CD14-positive monocyte (primary cell): ENCODE data around the gene FAM131A. TPM values are rescaled to one million over a fixed set of nuclear protein-coding genes. Genes with fewer than 3 reads are reported as not detected.

Experiments
- DNase-seq, 3 donors: peaks; one replicate each; pipeline ENCODE4 v3.0.0-alpha.2; 2011 to 2022
- H2AFZ ChIP-seq: 2 replicates; pipeline ENCODE4 v1.6.0; 2012; ENCODE audit warnings: mild to moderate bottlenecking, low read depth, low read length, inconsistent platforms; ENCODE audit not compliant: insufficient read depth, poor library complexity, severe bottlenecking
- H3K27ac ChIP-seq, 2 donors: 1 replicate in 1 of 2; 2 replicates in 1 of 2; pipeline ENCODE4 v1.5.1; 2012 to 2013; ENCODE audit warnings: low read length in 2 of 2, control low read depth in 1 of 2, inconsistent platforms in 1 of 2, low read depth in 1 of 2, mild to moderate bottlenecking in 1 of 2
- H3K27me3 ChIP-seq, 2 donors: one replicate each; pipeline versions ENCODE4 v1.6.0 to v1.6.1; 2011 to 2013; ENCODE audit warnings: low read length in 2 of 2; ENCODE audit not compliant: control insufficient read depth in 2 of 2, insufficient read depth in 2 of 2
- H3K36me3 ChIP-seq, 2 donors: replicated peaks in 1 of 2; 1 replicate in 1 of 2; 2 replicates in 1 of 2; pipeline versions ENCODE4 v1.5.1 to v1.6.1; 2012 to 2013; ENCODE audit warnings: low read length in 2 of 2, control low read depth in 1 of 2, inconsistent platforms in 1 of 2, mild to moderate bottlenecking in 1 of 2; ENCODE audit not compliant: insufficient read depth in 2 of 2, control insufficient read depth in 1 of 2
- H3K4me1 ChIP-seq, 2 donors: 1 replicate in 1 of 2; 2 replicates in 1 of 2; pipeline versions ENCODE4 v1.5.1 to v1.6.1; 2012 to 2013; ENCODE audit warnings: low read length in 2 of 2, control low read depth in 1 of 2, inconsistent platforms in 1 of 2, mild to moderate bottlenecking in 1 of 2, moderate library complexity in 1 of 2; ENCODE audit not compliant: insufficient read depth in 2 of 2, control insufficient read depth in 1 of 2
- H3K4me2 ChIP-seq: replicated peaks from 2 replicates; pipeline ENCODE3; 2012; ENCODE audit warnings: low read length, moderate library complexity, mild to moderate bottlenecking; ENCODE audit not compliant: poor library complexity, severe bottlenecking; ENCODE audit errors: extremely low read depth
- H3K4me3 ChIP-seq, 3 experiments: fragments of 200-600 bp in 1 of 3; sonication (generic) in 1 of 3; replicated peaks in 1 of 3; 1 replicate in 2 of 3; 2 replicates in 1 of 3; pipeline ENCODE4 v1.5.1; 2011 to 2013; ENCODE audit warnings: low read length in 3 of 3, mild to moderate bottlenecking in 3 of 3, control low read depth in 2 of 3, low read depth in 2 of 3, inconsistent platforms in 1 of 3, moderate library complexity in 1 of 3
- H3K79me2 ChIP-seq: 2 replicates; pipeline ENCODE4 v1.6.0; 2012; ENCODE audit warnings: mild to moderate bottlenecking, control low read depth, inconsistent platforms, low read length, moderate library complexity; ENCODE audit not compliant: insufficient read depth
- H3K9ac ChIP-seq: 2 replicates; pipeline ENCODE4 v1.6.0; 2017; ENCODE audit warnings: low read length, mild to moderate bottlenecking; ENCODE audit not compliant: insufficient read depth, poor library complexity, severe bottlenecking
- H3K9me3 ChIP-seq, 2 donors: replicated peaks in 1 of 2; 1 replicate in 1 of 2; 2 replicates in 1 of 2; pipeline versions ENCODE4 v1.5.1 to v1.6.1; 2012 to 2013; ENCODE audit warnings: low read length in 2 of 2, control low read depth in 1 of 2; ENCODE audit not compliant: control insufficient read depth in 1 of 2, insufficient read depth in 1 of 2
- H4K20me1 ChIP-seq: 2 replicates; pipeline ENCODE4 v1.6.0; 2012; ENCODE audit warnings: mild to moderate bottlenecking, low read length, control low read depth, moderate library complexity; ENCODE audit not compliant: insufficient read depth
- H3K27ac Mint-ChIP-seq, 7 donors: one replicate each; pipeline ENCODE4 v1.8.0; 2020; ENCODE audit warnings: mild to moderate bottlenecking in 7 of 7, mixed read lengths in 7 of 7, moderate library complexity in 6 of 7, inconsistent platforms in 2 of 7
- H3K27me3 Mint-ChIP-seq, 3 donors: one replicate each; pipeline ENCODE4 v1.8.0; 2021 to 2022; ENCODE audit warnings: low read depth in 3 of 3, mild to moderate bottlenecking in 3 of 3, mixed read lengths in 3 of 3, moderate library complexity in 3 of 3, inconsistent platforms in 1 of 3
- H3K36me3 Mint-ChIP-seq, 2 donors: one replicate each; pipeline ENCODE4 v1.8.0; 2020; ENCODE audit warnings: mixed read lengths in 2 of 2, inconsistent platforms in 1 of 2, mild to moderate bottlenecking in 1 of 2
- H3K4me1 Mint-ChIP-seq: one replicate; pipeline ENCODE4 v1.8.0; 2020; ENCODE audit warnings: mild to moderate bottlenecking, mixed read lengths
- H3K4me3 Mint-ChIP-seq, 2 donors: one replicate each; pipeline ENCODE4 v1.8.0; 2020; ENCODE audit warnings: mild to moderate bottlenecking in 2 of 2, mixed read lengths in 2 of 2, moderate library complexity in 1 of 2
- H3K9me3 Mint-ChIP-seq, 7 donors: one replicate each; pipeline ENCODE4 v1.8.0; 2020 to 2022; ENCODE audit warnings: mixed read lengths in 7 of 7, mild to moderate bottlenecking in 6 of 7, moderate library complexity in 6 of 7, inconsistent platforms in 2 of 7
- WGBS: methylation state at CpG from one replicate; pipeline ENCODE4 v1.1.5; 2013; ENCODE audit warnings: missing lambda C conversion rate; ENCODE audit not compliant: insufficient coverage; 5-methylcytosine and 5-hydroxymethylcytosine counted together
- intact Hi-C, 2 donors: fragments of 100-400 bp; cut with micrococcal nuclease; formaldehyde crosslinking; loops; one replicate each; pipeline versions ENCODE4 v1.15.0 to v1.15.1; 2023
- polyA plus RNA-seq, 3 donors: library from polyadenylated mRNA; depleted of rRNA in 1 of 3; unstranded in 2 of 3; stranded (reverse) in 1 of 3; fragments of 300-500 nt in 2 of 3; fragments of >200 nt in 1 of 3; fragmentation: Illumina TruSeq in 2 of 3; gene quantifications; 1 replicate in 2 of 3; 2 replicates in 1 of 3; pipeline ENCODE4 v1.2.3, GENCODE V29; 2012 to 2021
- TF ChIP-seq, protein P1 (sequence below): fragments of 200-600 bp; IDR thresholded peaks from one replicate; pipeline ENCODE4 v1.8.0; 2022; ENCODE audit warnings: antibody characterized with exemption, mild to moderate bottlenecking

The FAM131A gene
- polyA plus RNA-seq, 3 donors = 5.8 to 30.6 (median 7.7) TPM

DNA sequence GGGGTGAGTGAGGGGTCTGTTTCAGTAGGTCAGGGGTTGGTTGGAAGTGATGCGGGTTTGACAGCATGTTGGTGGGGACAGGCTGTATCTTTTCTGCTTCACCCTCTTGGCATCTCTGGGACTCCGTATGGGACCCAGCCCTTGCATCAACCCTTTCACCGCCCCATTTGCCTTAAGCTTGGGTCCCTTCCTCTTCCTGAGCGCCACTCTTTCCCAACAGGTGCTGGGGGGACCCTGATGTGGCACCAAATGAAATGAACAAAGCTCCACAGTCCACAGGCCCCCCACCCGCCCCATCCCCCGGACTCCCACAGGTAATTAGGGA is 21.9 kb upstream of the FAM131A start:
- peaks cover 11 to 23% of the 10 kb centered on the region in 2 donors for H3K36me3 ChIP-seq
- no peaks in the 10 kb centered on the region for H3K9me3 Mint-ChIP-seq
- no peaks in the 10 kb centered on the region for H3K9me3 ChIP-seq
- H4K20me1 ChIP-seq = peaks cover 26% of the 10 kb centered on the region
- peak overlapping the region; percentile 15 for H2AFZ ChIP-seq
- intact Hi-C loops = loop anchor here in 1 of 2 donors (2.0 kb wide), 1 partner anchor 17 kb away; the partner anchor contains the start of gene PSMD2
- peak overlapping the region; percentile 93 for H3K9ac ChIP-seq
- H3K36me3 Mint-ChIP-seq = peaks cover 22% of the 10 kb centered on the region in 2 donors
- peaks cover 0 to 5% (median 0%) of the 10 kb centered on the region in 3 donors for H3K27me3 Mint-ChIP-seq
- no peaks in the 10 kb centered on the region for H3K27me3 ChIP-seq
- peaks cover 42% of the 10 kb centered on the region for H3K4me1 Mint-ChIP-seq
- H3K27ac Mint-ChIP-seq = peak overlapping the region; percentile 82 to 97 (median 93)
- H3K4me3 Mint-ChIP-seq = peak overlapping the region; percentile 89 to 93
- H3K79me2 ChIP-seq = peaks cover 58% of the 10 kb centered on the region
- peak in 2 of 3 donors; percentile 24 to 33 for DNase-seq
- peak overlapping the region; percentile 91 to 94 for H3K27ac ChIP-seq
- TF ChIP-seq, protein P1, sequence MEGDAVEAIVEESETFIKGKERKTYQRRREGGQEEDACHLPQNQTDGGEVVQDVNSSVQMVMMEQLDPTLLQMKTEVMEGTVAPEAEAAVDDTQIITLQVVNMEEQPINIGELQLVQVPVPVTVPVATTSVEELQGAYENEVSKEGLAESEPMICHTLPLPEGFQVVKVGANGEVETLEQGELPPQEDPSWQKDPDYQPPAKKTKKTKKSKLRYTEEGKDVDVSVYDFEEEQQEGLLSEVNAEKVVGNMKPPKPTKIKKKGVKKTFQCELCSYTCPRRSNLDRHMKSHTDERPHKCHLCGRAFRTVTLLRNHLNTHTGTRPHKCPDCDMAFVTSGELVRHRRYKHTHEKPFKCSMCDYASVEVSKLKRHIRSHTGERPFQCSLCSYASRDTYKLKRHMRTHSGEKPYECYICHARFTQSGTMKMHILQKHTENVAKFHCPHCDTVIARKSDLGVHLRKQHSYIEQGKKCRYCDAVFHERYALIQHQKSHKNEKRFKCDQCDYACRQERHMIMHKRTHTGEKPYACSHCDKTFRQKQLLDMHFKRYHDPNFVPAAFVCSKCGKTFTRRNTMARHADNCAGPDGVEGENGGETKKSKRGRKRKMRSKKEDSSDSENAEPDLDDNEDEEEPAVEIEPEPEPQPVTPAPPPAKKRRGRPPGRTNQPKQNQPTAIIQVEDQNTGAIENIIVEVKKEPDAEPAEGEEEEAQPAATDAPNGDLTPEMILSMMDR = no peak
- H3K4me1 ChIP-seq = peaks cover 59 to 64% of the 10 kb centered on the region in 2 donors
- peak overlapping the region; percentile 98 for H3K4me2 ChIP-seq
- H3K4me3 ChIP-seq = peak overlapping the region; percentile 91 to 94 (median 93)
- WGBS = 5% methylated on average over 4 of the region's 6 CpGs

DNA sequence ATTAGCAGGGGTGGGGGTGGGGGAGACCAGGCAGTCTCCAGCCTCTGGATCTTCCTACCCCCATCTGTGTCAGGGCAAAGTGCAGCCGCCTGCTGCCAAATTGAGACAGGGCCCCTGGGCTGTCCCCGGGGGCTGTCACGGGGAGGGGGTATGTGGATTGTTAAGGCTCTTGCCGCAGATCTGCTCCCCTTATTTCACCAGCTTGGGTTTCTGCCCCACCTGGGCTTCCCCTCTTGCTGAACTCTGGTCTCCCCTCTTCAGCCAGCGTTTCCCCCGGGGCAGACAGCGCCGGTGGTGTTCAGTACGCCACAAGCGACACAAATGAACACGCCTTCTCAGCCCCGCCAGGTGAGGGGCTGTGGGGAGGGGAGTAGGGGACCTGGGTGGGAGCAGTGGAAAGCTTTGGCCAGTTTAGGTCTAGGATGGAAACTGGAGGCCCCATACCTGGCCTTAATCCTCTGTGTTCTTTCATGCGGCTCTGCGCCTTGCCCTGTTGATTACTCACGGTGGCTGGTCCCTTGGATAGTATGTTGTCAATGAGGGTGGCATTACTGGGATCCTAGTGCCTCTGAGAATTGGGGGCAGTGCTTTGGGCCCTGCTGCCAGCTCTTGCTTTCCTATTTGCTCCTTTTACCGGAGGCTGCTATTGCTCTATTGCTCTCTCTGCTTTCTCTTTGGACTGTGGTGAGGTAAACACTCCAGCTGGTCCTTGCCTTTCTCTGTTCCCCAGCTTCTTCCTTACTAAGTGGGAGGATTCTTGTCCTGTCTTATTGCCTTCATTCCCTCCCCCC is 21.3 kb upstream of the FAM131A start:
- no peak overlapping the region for H2AFZ ChIP-seq
- peaks cover 0 to 5% (median 0%) of the 10 kb centered on the region in 3 donors for H3K27me3 Mint-ChIP-seq
- DNase-seq = no peak
- peak overlapping the region; percentile 93 for H3K9ac ChIP-seq
- peaks cover 63% of the 10 kb centered on the region for H3K79me2 ChIP-seq
- peaks cover 32% of the 10 kb centered on the region for H4K20me1 ChIP-seq
- peaks cover 64 to 70% of the 10 kb centered on the region in 2 donors for H3K4me1 ChIP-seq
- peak overlapping the region; percentile 89 to 93 for H3K4me3 Mint-ChIP-seq
- peak overlapping the region; percentile 91 to 94 (median 93) for H3K4me3 ChIP-seq
- H3K9me3 Mint-ChIP-seq = no peaks in the 10 kb centered on the region
- peaks cover 27% of the 10 kb centered on the region in 2 donors for H3K36me3 Mint-ChIP-seq
- H3K9me3 ChIP-seq = no peaks in the 10 kb centered on the region
- intact Hi-C loops = loop anchor here in 1 of 2 donors (2.0 kb wide), 1 partner anchor 17 kb away; the partner anchor contains the start of gene PSMD2
- H3K4me1 Mint-ChIP-seq = peaks cover 47% of the 10 kb centered on the region
- H3K36me3 ChIP-seq = peaks cover 16 to 29% of the 10 kb centered on the region in 2 donors
- TF ChIP-seq, protein P1 = no peak
- no peaks in the 10 kb centered on the region for H3K27me3 ChIP-seq
- H3K27ac Mint-ChIP-seq = peak overlapping the region; percentile 82 to 97 (median 93)
- H3K27ac ChIP-seq = peak overlapping the region; percentile 91 to 94
- H3K4me2 ChIP-seq = peak overlapping the region; percentile 98
- 92% methylated on average over 3 of the region's 16 CpGs for WGBS
